Urinary bladder (tissue), 4 donors: ENCODE results near the gene TPPP3. TPM values are rescaled to one million over a fixed set of nuclear protein-coding genes. Genes with fewer than 3 reads are reported as not detected.
"Not testable (repeated sequence)": the region's sequence is repeated elsewhere in the genome, so short reads cannot be mapped to it uniquely, and the experiment has no call there.

Source experiments
- DNase-seq: peaks from one replicate; pipeline ENCODE4 v3.0.0-alpha.2; 2015; ENCODE audit errors: extremely low spot score
- H3K27ac ChIP-seq: one replicate; pipeline ENCODE4 v1.5.1; 2013; ENCODE audit warnings: low read depth, mild to moderate bottlenecking, moderate library complexity
- H3K36me3 ChIP-seq: one replicate; pipeline ENCODE4 v1.6.1; 2013; ENCODE audit warnings: mild to moderate bottlenecking, moderate library complexity; ENCODE audit not compliant: insufficient read depth
- H3K4me1 ChIP-seq: one replicate; pipeline ENCODE4 v1.6.1; 2013; ENCODE audit warnings: mild to moderate bottlenecking, moderate library complexity; ENCODE audit not compliant: insufficient read depth
- H3K4me3 ChIP-seq: one replicate; pipeline ENCODE4 v1.5.1; 2013; ENCODE audit warnings: low read depth, low read length
- WGBS: extraction: QIAGEN DNeasy Blood & Tissue Kit; methylation state at CpG from one replicate; pipeline ENCODE4 v1.1.7; 2013; 5-methylcytosine and 5-hydroxymethylcytosine counted together
- polyA plus RNA-seq: library from polyadenylated mRNA; stranded (reverse); fragments of 200-250 nt; gene quantifications from one replicate; pipeline ENCODE4 v1.2.3, GENCODE V29; 2013
- total RNA-seq: library from RNA; depleted of rRNA; stranded (reverse); fragments of >200 nt; gene quantifications from one replicate; pipeline ENCODE4 v1.2.3, GENCODE V29; 2014
- donor health status: healthy with polysubstance abuse.
- donor health status: healthy.

The TPPP3 gene
- total and polyA plus RNA-seq, 2 donors, result 14.6 to 24.0 TPM

GRCh38 chr16:67386861-67387455, 6.3 kb downstream of the TPPP3 start:
- DNase-seq, result no peak
- Histone ChIP-seq H3K4me3 (no peak overlapping the region), H3K4me1 (no peaks in the 10 kb centered on the region), H3K27ac (no peak overlapping the region), H3K36me3 (no peaks in the 10 kb centered on the region)
- WGBS, result 91% methylated on average over 5 of the region's 5 CpGs

GRCh38 chr16:67384778-67385510, 8.4 kb downstream of the TPPP3 start:
- no peak overlapping the region for H3K27ac ChIP-seq
- no peaks in the 10 kb centered on the region for H3K36me3 ChIP-seq
- WGBS, result 84% methylated on average over 8 of the region's 8 CpGs
- no peak for DNase-seq
- H3K4me1 ChIP-seq, result no peaks in the 10 kb centered on the region
- no peak overlapping the region for H3K4me3 ChIP-seq

- Histone ChIP-seq H3K4me1 (no peaks in the 10 kb centered on the region), H3K4me3 (no peak overlapping the region), H3K36me3 (no peaks in the 10 kb centered on the region), H3K27ac (no peak overlapping the region)
- 85% methylated on average over 3 of the region's 3 CpGs for WGBS
- no peak for DNase-seq
Observed at GRCh38 chr16:67383284-67383683, 10.0 kb downstream of the TPPP3 start.

GRCh38 chr16:67378642-67379041, 14.7 kb downstream of the TPPP3 start:
- Histone ChIP-seq H3K27ac (no peak overlapping the region), H3K36me3 (no peaks in the 10 kb centered on the region), H3K4me3 (no peak overlapping the region), H3K4me1 (no peaks in the 10 kb centered on the region)
- WGBS, result 82% methylated on average over 1 of the region's 1 CpG
- no peak for DNase-seq

- H3K36me3 ChIP-seq, DNase-seq, H3K4me3 ChIP-seq, H3K4me1 ChIP-seq, H3K27ac ChIP-seq: not testable (repeated sequence)
- 89% methylated on average over 11 of the region's 11 CpGs for WGBS
Observed at GRCh38 chr16:67376012-67376411, 17.3 kb downstream of the TPPP3 start.

GRCh38 chr16:67372664-67373063, 20.6 kb downstream of the TPPP3 start:
- H3K36me3 ChIP-seq, result no peaks in the 10 kb centered on the region
- H3K27ac ChIP-seq, result no peak overlapping the region
- H3K4me3 ChIP-seq, result no peak overlapping the region
- no peaks in the 10 kb centered on the region for H3K4me1 ChIP-seq
- no peak for DNase-seq

- no peaks in the 10 kb centered on the region for H3K4me1 ChIP-seq
- no peak overlapping the region for H3K4me3 ChIP-seq
- 86% methylated on average over 4 of the region's 4 CpGs for WGBS
- H3K36me3 ChIP-seq, result no peaks in the 10 kb centered on the region
- no peak for DNase-seq
- no peak overlapping the region for H3K27ac ChIP-seq
Observed at GRCh38 chr16:67370661-67371060, 22.6 kb downstream of the TPPP3 start.

- DNase-seq, result no peak
- Histone ChIP-seq H3K36me3 (no peaks in the 10 kb centered on the region), H3K4me3 (no peak overlapping the region), H3K27ac (no peak overlapping the region), H3K4me1 (no peaks in the 10 kb centered on the region)
Observed at GRCh38 chr16:67364600-67365235, 28.6 kb downstream of the TPPP3 start.

GRCh38 chr16:67361038-67361437, 32.3 kb downstream of the TPPP3 start:
- no peak for DNase-seq
- no peaks in the 10 kb centered on the region for H3K4me1 ChIP-seq
- H3K36me3 ChIP-seq, result no peaks in the 10 kb centered on the region
- no peak overlapping the region for H3K4me3 ChIP-seq
- H3K27ac ChIP-seq, result no peak overlapping the region
- 84% methylated on average over 3 of the region's 3 CpGs for WGBS

GRCh38 chr16:67359540-67360269, 33.6 kb downstream of the TPPP3 start:
- not testable (repeated sequence) for H3K4me1 ChIP-seq, H3K4me3 ChIP-seq, H3K27ac ChIP-seq, DNase-seq, H3K36me3 ChIP-seq
- 92% methylated on average over 8 of the region's 8 CpGs for WGBS

GRCh38 chr16:67357561-67357960, 35.7 kb downstream of the TPPP3 start:
- Histone ChIP-seq H3K36me3 (no peaks in the 10 kb centered on the region), H3K27ac (no peak overlapping the region), H3K4me3 (no peak overlapping the region), H3K4me1 (no peaks in the 10 kb centered on the region)
- DNase-seq, result no peak
- WGBS, result 55% methylated on average over 4 of the region's 4 CpGs

GRCh38 chr16:67356396-67356795, 36.9 kb downstream of the TPPP3 start:
- Histone ChIP-seq H3K36me3 (no peaks in the 10 kb centered on the region), H3K4me3 (no peak overlapping the region), H3K27ac (no peak overlapping the region), H3K4me1 (no peaks in the 10 kb centered on the region)
- WGBS, result 64% methylated on average over 3 of the region's 3 CpGs
- no peak for DNase-seq

- not testable (repeated sequence) for H3K27ac ChIP-seq, H3K36me3 ChIP-seq, H3K4me1 ChIP-seq, H3K4me3 ChIP-seq, DNase-seq
- WGBS, result 98% methylated on average over 3 of the region's 3 CpGs
Observed at GRCh38 chr16:67352463-67352862, 40.8 kb downstream of the TPPP3 start.

- 98% methylated on average over 1 of the region's 1 CpG for WGBS
- Histone ChIP-seq H3K4me3 (no peak overlapping the region), H3K36me3 (no peaks in the 10 kb centered on the region), H3K27ac (no peak overlapping the region), H3K4me1 (no peaks in the 10 kb centered on the region)
- no peak for DNase-seq
Observed at GRCh38 chr16:67350324-67350723, 43.0 kb downstream of the TPPP3 start.
